Endothelial cell of umbilical vein (primary cell): ENCODE results near the gene PDGFA. TPM values are rescaled to one million over a fixed set of nuclear protein-coding genes. Genes with fewer than 3 reads are reported as not detected.

Experiments used
- BruUV-seq: library from RNA; stranded (reverse); fragments of 400-500 nt; replicated peaks from 2 replicates; lab custom pipeline; 2021; lab: Mats Ljungman, UMichigan
- CTCF ChIA-PET: fragments of 300-600, 350-600 bp; sonication (Branson Sonifier 250); formaldehyde crosslinking; loops from one replicate; lab custom pipeline; 2021; ENCODE audit warnings: antibody characterized with exemption, inconsistent platforms; lab: Charles Lee
- POLR2A ChIA-PET: fragments of 300-600, 350-600 bp; sonication (Branson Sonifier 250); formaldehyde crosslinking; loops from one replicate; lab custom pipeline; 2021; ENCODE audit warnings: antibody characterized with exemption, inconsistent platforms; lab: Charles Lee
- DNase-seq: peaks from one replicate; pipeline ENCODE4 v3.0.0-alpha.2; 2011; ENCODE audit warnings: low read depth, low spot score
- FAIRE-seq: peaks from 2 replicates; lab custom pipeline; 2011; peaks lifted over from hg19 to GRCh38; lab: Jason Lieb, UNC
- H2AFZ ChIP-seq: 2 replicates; pipeline ENCODE4 v1.6.0; 2012; ENCODE audit warnings: low read depth, low read length, control low read depth, inconsistent platforms
- H3K27ac ChIP-seq: 2 replicates; pipeline ENCODE4 v1.5.1; 2011; ENCODE audit warnings: low read depth, mild to moderate bottlenecking, control low read depth, low read length, moderate library complexity; ENCODE audit not compliant: insufficient read depth
- H3K27me3 ChIP-seq, 2 experiments: 2 replicates each; pipeline versions ENCODE4 v1.6.0 to v1.6.1; 2011; ENCODE audit warnings: low read length in 2 of 2, mixed read lengths in 1 of 2; ENCODE audit not compliant: control insufficient read depth in 2 of 2, insufficient read depth in 2 of 2
- H3K36me3 ChIP-seq, 2 experiments: 2 replicates in 1 of 2; 3 replicates in 1 of 2; pipeline ENCODE4 v1.5.1; 2011; ENCODE audit warnings: low read length in 2 of 2, mild to moderate bottlenecking in 1 of 2, moderate library complexity in 1 of 2; ENCODE audit not compliant: control insufficient read depth in 2 of 2, insufficient read depth in 2 of 2; ENCODE audit errors: extremely low read depth in 1 of 2
- H3K4me1 ChIP-seq: 3 replicates; pipeline ENCODE4 v1.5.1; 2011; ENCODE audit warnings: mild to moderate bottlenecking, low read length; ENCODE audit not compliant: control insufficient read depth, insufficient read depth; ENCODE audit errors: extremely low read depth
- H3K4me2 ChIP-seq: 2 replicates; pipeline ENCODE4 v1.6.1; 2011; ENCODE audit warnings: low read length, control low read depth, mixed read lengths; ENCODE audit not compliant: insufficient read depth
- H3K4me3 ChIP-seq, 3 experiments: fragments of 200-600 bp in 1 of 3; sonication (generic), shearing (Covaris generic) in 1 of 3; replicated peaks in 1 of 3; 2 replicates each; pipeline ENCODE4 v1.5.1; 2011 to 2016; ENCODE audit warnings: control low read depth in 3 of 3, low read length in 3 of 3, mild to moderate bottlenecking in 2 of 3, inconsistent platforms in 1 of 3, low read depth in 1 of 3, moderate library complexity in 1 of 3; ENCODE audit not compliant: insufficient read depth in 1 of 3
- H3K79me2 ChIP-seq: 2 replicates; pipeline ENCODE4 v1.6.0; 2012; ENCODE audit warnings: low read length, inconsistent platforms; ENCODE audit not compliant: control insufficient read depth, insufficient read depth
- H3K9ac ChIP-seq: replicated peaks from 2 replicates; pipeline ENCODE3; 2011; ENCODE audit warnings: low read length, control low read depth; ENCODE audit not compliant: insufficient read depth; ENCODE audit errors: extremely low read depth
- H3K9me1 ChIP-seq: replicated peaks from 3 replicates; pipeline ENCODE4 v1.6.0; 2011; ENCODE audit warnings: mild to moderate bottlenecking, low read length; ENCODE audit not compliant: control insufficient read depth, insufficient read depth; ENCODE audit errors: extremely low read depth
- H3K9me3 ChIP-seq: replicated peaks from 2 replicates; pipeline ENCODE4 v1.5.1; 2012; ENCODE audit warnings: low read length, inconsistent platforms; ENCODE audit not compliant: control insufficient read depth, insufficient read depth
- H4K20me1 ChIP-seq: replicated peaks from 2 replicates; pipeline ENCODE3; 2011; ENCODE audit warnings: mild to moderate bottlenecking, low read length; ENCODE audit not compliant: control insufficient read depth, insufficient read depth; ENCODE audit errors: extremely low read depth
- EZH2 ChIP-seq: IDR thresholded peaks from 2 replicates; pipeline ENCODE4 v1.6.1; 2012; ENCODE audit warnings: borderline replicate concordance, low read depth, mild to moderate bottlenecking, moderate library complexity, low read length, inconsistent platforms; ENCODE audit not compliant: severe bottlenecking
- FOS ChIP-seq: IDR thresholded peaks from 2 replicates; pipeline ENCODE4 v1.6.1; 2011; ENCODE audit warnings: mild to moderate bottlenecking, low read length, moderate library complexity, borderline replicate concordance; ENCODE audit not compliant: insufficient read depth
- GATA2 ChIP-seq: IDR thresholded peaks from 2 replicates; pipeline ENCODE4 v1.7.0; 2011; ENCODE audit warnings: low read depth, mild to moderate bottlenecking, moderate library complexity, mixed read lengths, low read length; ENCODE audit not compliant: insufficient read length, insufficient read depth
- JUN ChIP-seq: IDR thresholded peaks from 2 replicates; pipeline ENCODE4 v1.6.1; 2011; ENCODE audit warnings: borderline replicate concordance, low read depth; ENCODE audit not compliant: insufficient read length, insufficient read depth
- MYC ChIP-seq: IDR thresholded peaks from one replicate; pipeline ENCODE4 v1.6.1; 2011; ENCODE audit warnings: mild to moderate bottlenecking, low read depth, low read length
- POLR2A ChIP-seq: IDR thresholded peaks from 2 replicates; pipeline ENCODE4 v1.6.1; 2012; ENCODE audit warnings: low read depth, mild to moderate bottlenecking, control low read depth, low read length
- POLR2AphosphoS5 ChIP-seq: IDR thresholded peaks from 2 replicates; pipeline ENCODE4 v1.6.1; 2012; ENCODE audit warnings: low read depth, mild to moderate bottlenecking, control low read depth, low read length, moderate library complexity; ENCODE audit not compliant: insufficient read depth
- dilution Hi-C: fragments of 300-500 bp; cut with MboI; formaldehyde crosslinking; loops from one replicate; pipeline ENCODE4 v1.15.0; 2019; ENCODE audit warnings: low sequenced_read_pairs; ENCODE audit not compliant: extremely low pct_ligation_motif_present
- intact Hi-C: fragments of 100-400 bp; cut with micrococcal nuclease; formaldehyde crosslinking; loops from one replicate; pipeline ENCODE4 v1.10.0; 2022
- polyA plus RNA-seq, 4 experiments: library from polyadenylated mRNA; depleted of rRNA in 3 of 4; stranded (reverse) in 3 of 4; unstranded in 1 of 4; fragments of >200 nt; gene quantifications; 2 replicates each; pipeline versions ENCODE4 v1.2.1 to v1.2.3, GENCODE V29; 2011 to 2012; ENCODE audit warnings: missing spikeins in 1 of 4
- total RNA-seq: library from RNA; stranded (reverse); gene quantifications from 2 replicates; pipeline ENCODE4 v1.2.3, GENCODE V29; 2021
- TF ChIP-seq, protein P1 (sequence below), 2 donors: IDR thresholded peaks; 1 replicate in 1 of 2; 2 replicates in 1 of 2; pipeline ENCODE4 v1.5.1; 2011; ENCODE audit warnings: low read length in 2 of 2, mild to moderate bottlenecking in 2 of 2, moderate library complexity in 2 of 2, control low read depth in 1 of 2, inconsistent platforms in 1 of 2, low read depth in 1 of 2; ENCODE audit not compliant: insufficient read depth in 1 of 2; ENCODE audit errors: extremely low read depth in 1 of 2
- TF ChIP-seq, protein P2 (sequence below): IDR thresholded peaks from 2 replicates; pipeline ENCODE4 v1.6.1; 2011; ENCODE audit not compliant: insufficient read depth, insufficient read length

Gene PDGFA
- total and polyA plus RNA-seq, 2 donors (not counting 3 experiments of a cell fraction or from before 2014, with no cell fraction given) = 17.4 to 62.4 TPM

- H3K27me3 ChIP-seq = peaks cover 2 to 6% of the 10 kb centered on the region in 2 experiments
- no peak overlapping the region for H2AFZ ChIP-seq
- no peak for DNase-seq
- H3K27ac ChIP-seq = no peak overlapping the region
- BruUV-seq = no TSS peak
- dilution Hi-C loops = no loop called here
- ChIA-PET CTCF (interaction anchor here (0.8 kb wide), 1 partner anchor 41 kb away, joined by 3 read pairs; no protein-coding TSS in a partner anchor), POLR2A (no interaction called here)
- H3K9ac ChIP-seq = no peak overlapping the region
- no peaks in the 10 kb centered on the region for H3K4me1 ChIP-seq
- intact Hi-C loops = no loop called here
- no peak for FAIRE-seq
- H3K9me1 ChIP-seq = no peaks in the 10 kb centered on the region
- H3K4me2 ChIP-seq = no peak overlapping the region
- no peaks in the 10 kb centered on the region for H3K79me2 ChIP-seq
- TF ChIP-seq, protein P1, sequence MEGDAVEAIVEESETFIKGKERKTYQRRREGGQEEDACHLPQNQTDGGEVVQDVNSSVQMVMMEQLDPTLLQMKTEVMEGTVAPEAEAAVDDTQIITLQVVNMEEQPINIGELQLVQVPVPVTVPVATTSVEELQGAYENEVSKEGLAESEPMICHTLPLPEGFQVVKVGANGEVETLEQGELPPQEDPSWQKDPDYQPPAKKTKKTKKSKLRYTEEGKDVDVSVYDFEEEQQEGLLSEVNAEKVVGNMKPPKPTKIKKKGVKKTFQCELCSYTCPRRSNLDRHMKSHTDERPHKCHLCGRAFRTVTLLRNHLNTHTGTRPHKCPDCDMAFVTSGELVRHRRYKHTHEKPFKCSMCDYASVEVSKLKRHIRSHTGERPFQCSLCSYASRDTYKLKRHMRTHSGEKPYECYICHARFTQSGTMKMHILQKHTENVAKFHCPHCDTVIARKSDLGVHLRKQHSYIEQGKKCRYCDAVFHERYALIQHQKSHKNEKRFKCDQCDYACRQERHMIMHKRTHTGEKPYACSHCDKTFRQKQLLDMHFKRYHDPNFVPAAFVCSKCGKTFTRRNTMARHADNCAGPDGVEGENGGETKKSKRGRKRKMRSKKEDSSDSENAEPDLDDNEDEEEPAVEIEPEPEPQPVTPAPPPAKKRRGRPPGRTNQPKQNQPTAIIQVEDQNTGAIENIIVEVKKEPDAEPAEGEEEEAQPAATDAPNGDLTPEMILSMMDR (IDR thresholded peaks at IDR 0.05; ENCODE audit: extremely low read depth in 1 of 2, insufficient read depth in 1 of 2, low read depth in 1 of 2, low read length in 2 of 2) = no peak
- TF ChIP-seq GATA2 = no peak
- TF ChIP-seq JUN = no peak
- TF ChIP-seq POLR2A = no peak
- TF ChIP-seq POLR2AphosphoS5 = no peak
- no peak for TF ChIP-seq FOS
- TF ChIP-seq, protein P2, sequence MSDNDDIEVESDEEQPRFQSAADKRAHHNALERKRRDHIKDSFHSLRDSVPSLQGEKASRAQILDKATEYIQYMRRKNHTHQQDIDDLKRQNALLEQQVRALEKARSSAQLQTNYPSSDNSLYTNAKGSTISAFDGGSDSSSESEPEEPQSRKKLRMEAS = no peak
- no peak for TF ChIP-seq EZH2
- no peak for TF ChIP-seq MYC
- H3K9me3 ChIP-seq = no peaks in the 10 kb centered on the region
- no peaks in the 10 kb centered on the region for H4K20me1 ChIP-seq
- H3K36me3 ChIP-seq = no peaks in the 10 kb centered on the region
- H3K4me3 ChIP-seq = no peak overlapping the region
These were observed 70.2 kb downstream of the PDGFA start for GRCh38 chr7:449324-450019.
